B cell (primary cell): Measurements from ENCODE around the gene GNAI2. TPM values are rescaled to one million over a fixed set of nuclear protein-coding genes. Genes with fewer than 3 reads are reported as not detected.

ENCODE experiments used
- ATAC-seq: fragments of 200-7000 bp; cut with Tn5 transposase; one replicate; pipeline ENCODE4 v1.10.0; 2021; ENCODE audit warnings: low read depth, mild to moderate bottlenecking, moderate number of reproducible peaks, moderate library complexity
- CTCF ChIA-PET: fragments of 350-600 bp; sonication (Branson Sonifier 250); formaldehyde crosslinking; loops from one replicate; lab custom pipeline; 2021; ENCODE audit warnings: antibody characterized with exemption, inconsistent platforms; lab: Charles Lee
- POLR2A ChIA-PET: fragments of 350-600 bp; sonication (Branson Sonifier 250); formaldehyde crosslinking; loops from one replicate; lab custom pipeline; 2021; ENCODE audit warnings: antibody characterized with exemption; lab: Charles Lee
- DNase-seq: peaks from one replicate; pipeline ENCODE4 v3.0.0; 2013
- H2AFZ ChIP-seq: 2 replicates; pipeline ENCODE4 v1.6.1; 2012; ENCODE audit warnings: mild to moderate bottlenecking, low read depth, low read length; ENCODE audit not compliant: insufficient read depth, poor library complexity, severe bottlenecking
- H3K27ac ChIP-seq, 2 donors: 1 replicate in 1 of 2; 2 replicates in 1 of 2; pipeline ENCODE4 v1.5.1; 2012 to 2013; ENCODE audit warnings: low read length in 2 of 2, mild to moderate bottlenecking in 2 of 2, moderate library complexity in 1 of 2
- H3K27me3 ChIP-seq, 4 experiments: fragments of 200-600 bp in 1 of 4; sonication (generic) in 1 of 4; replicated peaks in 1 of 4; 1 replicate in 2 of 4; 2 replicates in 2 of 4; pipeline versions ENCODE4 v1.6.1 to v1.7.0; 2013 to 2016; ENCODE audit warnings: low read length in 3 of 4, mild to moderate bottlenecking in 2 of 4, mixed read lengths in 1 of 4, moderate library complexity in 1 of 4; ENCODE audit not compliant: insufficient read depth in 4 of 4, control insufficient read depth in 3 of 4; ENCODE audit errors: control extremely low read depth in 1 of 4
- H3K36me3 ChIP-seq, 2 experiments: replicated peaks in 1 of 2; 1 replicate in 1 of 2; 2 replicates in 1 of 2; pipeline versions ENCODE4 v1.6.1 to v1.7.1; 2013; ENCODE audit warnings: low read length in 1 of 2; ENCODE audit not compliant: insufficient read depth in 2 of 2, control insufficient read depth in 1 of 2; ENCODE audit errors: control extremely low read depth in 1 of 2, extremely low read depth in 1 of 2
- H3K4me1 ChIP-seq, 2 donors: fragments of 200-600 bp in 1 of 2; sonication (generic) in 1 of 2; 1 replicate in 1 of 2; 2 replicates in 1 of 2; pipeline versions ENCODE4 v1.5.1 to v1.6.1; 2013 to 2017; ENCODE audit warnings: low read length in 2 of 2; ENCODE audit not compliant: control insufficient read depth in 2 of 2, insufficient read depth in 2 of 2
- H3K4me2 ChIP-seq: replicated peaks from 2 replicates; pipeline ENCODE3; 2012; ENCODE audit warnings: mild to moderate bottlenecking, low read depth, low read length; ENCODE audit not compliant: poor library complexity, severe bottlenecking
- H3K4me3 ChIP-seq, 5 experiments: fragments of 200-600 bp in 1 of 5; sonication (generic) in 1 of 5; 1 replicate in 3 of 5; 2 replicates in 2 of 5; pipeline versions ENCODE4 v1.5.1 to v1.7.0; 2011 to 2016; ENCODE audit warnings: low read length in 4 of 5, mild to moderate bottlenecking in 4 of 5, low read depth in 2 of 5, control low read depth in 1 of 5, moderate library complexity in 1 of 5; ENCODE audit not compliant: insufficient read depth in 1 of 5; ENCODE audit errors: control extremely low read depth in 1 of 5, extremely low read depth in 1 of 5
- H3K79me2 ChIP-seq: fragments of 200-600 bp; sonication (generic); one replicate; pipeline ENCODE4 v1.6.0; 2016; ENCODE audit warnings: low read length; ENCODE audit not compliant: control insufficient read depth, insufficient read depth
- H3K9ac ChIP-seq: fragments of 200-600 bp; sonication (generic); 2 replicates; pipeline ENCODE4 v1.6.1; 2017; ENCODE audit warnings: mild to moderate bottlenecking, low read length, moderate library complexity
- H3K9me3 ChIP-seq, 3 donors: one replicate each; pipeline versions ENCODE4 v1.6.1 to v1.7.1; 2013; ENCODE audit warnings: low read length in 2 of 3; ENCODE audit not compliant: control insufficient read depth in 2 of 3, insufficient read depth in 1 of 3; ENCODE audit errors: control extremely low read depth in 1 of 3
- H4K20me1 ChIP-seq: 2 replicates; pipeline ENCODE4 v1.6.0; 2012; ENCODE audit warnings: mild to moderate bottlenecking, low read length; ENCODE audit not compliant: insufficient read depth, control insufficient read depth, poor library complexity, severe bottlenecking
- H3K27ac Mint-ChIP-seq: one replicate; pipeline ENCODE4 v1.8.0; 2021; ENCODE audit warnings: mixed read lengths
- H3K27me3 Mint-ChIP-seq: one replicate; pipeline ENCODE4 v1.8.0; 2021; ENCODE audit warnings: mixed read lengths
- H3K4me1 Mint-ChIP-seq: one replicate; pipeline ENCODE4 v1.8.0; 2021; ENCODE audit warnings: mixed read lengths
- H3K4me3 Mint-ChIP-seq: one replicate; pipeline ENCODE4 v1.8.0; 2021; ENCODE audit warnings: mixed read lengths
- H3K9me3 Mint-ChIP-seq: one replicate; pipeline ENCODE4 v1.8.0; 2022; ENCODE audit warnings: mixed read lengths; ENCODE audit not compliant: insufficient read depth
- CTCF ChIP-seq: fragments of 200-600 bp; IDR thresholded peaks from one replicate; pipeline ENCODE4 v1.8.0; 2022; ENCODE audit warnings: antibody characterized with exemption, mild to moderate bottlenecking
- EZH2 ChIP-seq: IDR thresholded peaks from 2 replicates; pipeline ENCODE4 v1.6.1; 2012; ENCODE audit warnings: borderline replicate concordance, low read depth, mild to moderate bottlenecking, moderate library complexity, low read length; ENCODE audit not compliant: insufficient read depth, poor library complexity, severe bottlenecking
- WGBS: methylation state at CpG from one replicate; pipeline ENCODE4 v1.1.5; 2013; ENCODE audit warnings: missing lambda C conversion rate; ENCODE audit not compliant: insufficient coverage; 5-methylcytosine and 5-hydroxymethylcytosine counted together
- intact Hi-C: fragments of 100-400 bp; cut with micrococcal nuclease; formaldehyde crosslinking; loops from one replicate; pipeline ENCODE4 v1.10.0; 2022
- polyA plus RNA-seq: library from polyadenylated mRNA; depleted of rRNA; stranded (reverse); fragments of >200 nt; gene quantifications from 2 replicates; pipeline ENCODE4 v1.2.3, GENCODE V29; 2012
- total RNA-seq, 2 donors: library from RNA; stranded (reverse); fragments of 120-200 nt in 1 of 2; gene quantifications; 1 replicate in 1 of 2; 2 replicates in 1 of 2; pipeline versions ENCODE4 v1.2.3 to v1.2.4, GENCODE V29; 2013 to 2022

Gene GNAI2
- total and polyA plus RNA-seq, 2 donors (not counting 1 experiment from before 2014, with no cell fraction given), result 302 to 491 TPM

GRCh38 chr3:50214824-50215223, 21.2 kb upstream of the GNAI2 start:
- H2AFZ ChIP-seq, result no peak overlapping the region
- H3K9ac ChIP-seq, result no peak overlapping the region
- H4K20me1 ChIP-seq, result no peaks in the 10 kb centered on the region
- intact Hi-C loops, result no loop called here
- no peak for TF ChIP-seq CTCF
- TF ChIP-seq EZH2, result no peak
- Mint-ChIP-seq H3K4me1 (no peaks in the 10 kb centered on the region), H3K4me3 (no peak overlapping the region), H3K27ac (no peak overlapping the region), H3K9me3 (no peaks in the 10 kb centered on the region), H3K27me3 (peaks cover 6% of the 10 kb centered on the region)
- ChIA-PET CTCF (interaction anchor here (1.0 to 3.1 kb wide), 2 partner anchors 11 to 32 kb away, joined by 3 to 15 read pairs; no protein-coding TSS in a partner anchor), POLR2A (interaction anchor here (0.5 kb wide), 1 partner anchor 107 kb away, joined by 3 read pairs; no protein-coding TSS in a partner anchor)
- H3K27me3 ChIP-seq, result peaks cover 0 to 3% (median 0%) of the 10 kb centered on the region in 4 experiments
- H3K27ac ChIP-seq, result no peak overlapping the region
- H3K4me2 ChIP-seq, result no peak overlapping the region
- no peak for DNase-seq
- H3K79me2 ChIP-seq, result no peaks in the 10 kb centered on the region
- H3K4me1 ChIP-seq, result no peaks in the 10 kb centered on the region
- no peak overlapping the region for H3K4me3 ChIP-seq
- peaks cover 0 to 2% (median 0%) of the 10 kb centered on the region in 3 donors for H3K9me3 ChIP-seq
- no peak for ATAC-seq
- no peaks in the 10 kb centered on the region for H3K36me3 ChIP-seq
- 93% methylated on average over 9 of the region's 10 CpGs for WGBS

DNA sequence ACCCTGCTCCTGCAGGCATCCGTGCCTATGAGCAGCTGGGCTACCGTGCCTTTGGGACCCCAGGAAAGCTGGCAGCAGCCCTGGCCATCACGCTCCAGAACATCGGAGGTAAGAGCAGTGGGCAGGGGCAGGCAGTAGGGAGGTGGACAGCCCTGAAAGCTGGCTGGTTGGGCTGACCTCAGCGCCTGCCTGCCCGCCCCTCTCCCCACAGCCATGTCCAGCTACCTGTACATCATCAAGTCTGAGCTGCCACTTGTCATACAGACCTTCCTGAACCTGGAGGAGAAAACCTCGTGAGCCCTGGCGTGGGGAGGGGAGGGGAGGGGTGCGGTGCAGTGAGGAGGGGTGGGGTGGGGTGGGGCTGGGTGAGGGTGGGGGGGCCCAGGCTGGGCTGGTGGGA, 20.5 kb upstream of the GNAI2 start:
- no peaks in the 10 kb centered on the region for H3K79me2 ChIP-seq
- no peak overlapping the region for H3K9ac ChIP-seq
- Mint-ChIP-seq H3K9me3 (no peaks in the 10 kb centered on the region), H3K27ac (no peak overlapping the region), H3K4me1 (no peaks in the 10 kb centered on the region), H3K4me3 (no peak overlapping the region), H3K27me3 (peaks cover 6% of the 10 kb centered on the region)
- no peak for DNase-seq
- no peaks in the 10 kb centered on the region for H3K4me1 ChIP-seq
- peaks cover 0 to 3% (median 1%) of the 10 kb centered on the region in 4 experiments for H3K27me3 ChIP-seq
- no peaks in the 10 kb centered on the region for H3K36me3 ChIP-seq
- TF ChIP-seq CTCF, result no peak
- TF ChIP-seq EZH2, result no peak
- no peak overlapping the region for H3K4me2 ChIP-seq
- WGBS, result 100% methylated on average over 2 of the region's 9 CpGs
- no peaks in the 10 kb centered on the region for H4K20me1 ChIP-seq
- peaks cover 0 to 2% (median 0%) of the 10 kb centered on the region in 3 donors for H3K9me3 ChIP-seq
- POLR2A ChIA-PET, result interaction anchor here (0.6 kb wide), 1 partner anchor 630 kb away, joined by 3 read pairs; no protein-coding TSS in a partner anchor
- no peak overlapping the region for H2AFZ ChIP-seq
- CTCF ChIA-PET, result interaction anchor here (1.0 to 3.1 kb wide), 2 partner anchors 10 to 31 kb away, joined by 3 to 15 read pairs; no protein-coding TSS in a partner anchor
- no peak for ATAC-seq
- no peak overlapping the region for H3K27ac ChIP-seq
- intact Hi-C loops, result no loop called here
- H3K4me3 ChIP-seq, result no peak overlapping the region
